Keratinocyte (primary cell): ENCODE data around the gene CLNK. TPM values are rescaled to one million over a fixed set of nuclear protein-coding genes. Genes with fewer than 3 reads are reported as not detected.

Experiments used
- DNase-seq: peaks from one replicate; pipeline ENCODE4 v3.0.0-alpha.2; 2011; ENCODE audit warnings: low read depth, missing footprints, low spot score
- FAIRE-seq: peaks from 2 replicates; lab custom pipeline; 2011; peaks lifted over from hg19 to GRCh38; lab: Jason Lieb, UNC
- H2AFZ ChIP-seq: 2 replicates; pipeline ENCODE4 v1.6.0; 2012; ENCODE audit warnings: low read length, control low read depth, inconsistent platforms; ENCODE audit not compliant: control insufficient read depth
- H3K27ac ChIP-seq: 2 replicates; pipeline ENCODE4 v1.5.1; 2011; ENCODE audit warnings: low read length; ENCODE audit not compliant: control insufficient read depth, insufficient read depth
- H3K27me3 ChIP-seq: 3 replicates; pipeline ENCODE4 v1.6.0; 2011; ENCODE audit warnings: low read length; ENCODE audit not compliant: control insufficient read depth, insufficient read depth; ENCODE audit errors: extremely low read depth
- H3K36me3 ChIP-seq, 2 experiments: 2 replicates in 1 of 2; 3 replicates in 1 of 2; pipeline ENCODE4 v1.5.1; 2011; ENCODE audit warnings: low read length in 2 of 2, mild to moderate bottlenecking in 1 of 2; ENCODE audit not compliant: control insufficient read depth in 2 of 2, insufficient read depth in 2 of 2; ENCODE audit errors: extremely low read depth in 1 of 2
- H3K4me1 ChIP-seq: 3 replicates; pipeline ENCODE4 v1.5.1; 2011; ENCODE audit warnings: low read length; ENCODE audit not compliant: control insufficient read depth, insufficient read depth; ENCODE audit errors: extremely low read depth
- H3K4me2 ChIP-seq: 3 replicates; pipeline ENCODE4 v1.6.0; 2011; ENCODE audit warnings: low read depth, low read length; ENCODE audit not compliant: control insufficient read depth, insufficient read depth; ENCODE audit errors: extremely low read depth
- H3K4me3 ChIP-seq, 3 experiments: fragments of 200-600 bp in 1 of 3; sonication (generic) in 1 of 3; 2 replicates in 2 of 3; 3 replicates in 1 of 3; pipeline ENCODE4 v1.5.1; 2011 to 2016; ENCODE audit warnings: low read length in 3 of 3, mild to moderate bottlenecking in 3 of 3, control low read depth in 2 of 3, inconsistent platforms in 1 of 3, low read depth in 1 of 3, mixed read lengths in 1 of 3, mixed run types in 1 of 3, moderate library complexity in 1 of 3; ENCODE audit not compliant: control insufficient read depth in 2 of 3, insufficient read depth in 2 of 3; ENCODE audit errors: extremely low read depth in 1 of 3
- H3K79me2 ChIP-seq: 2 replicates; pipeline ENCODE4 v1.6.0; 2012; ENCODE audit warnings: low read length; ENCODE audit not compliant: control insufficient read depth, insufficient read depth
- H3K9ac ChIP-seq: 3 replicates; pipeline ENCODE4 v1.6.0; 2011; ENCODE audit warnings: low read length; ENCODE audit not compliant: control insufficient read depth, insufficient read depth; ENCODE audit errors: extremely low read depth
- H3K9me1 ChIP-seq: 3 replicates; pipeline ENCODE4 v1.6.0; 2011; ENCODE audit warnings: low read length; ENCODE audit not compliant: control insufficient read depth, insufficient read depth; ENCODE audit errors: extremely low read depth
- H3K9me3 ChIP-seq: 2 replicates; pipeline ENCODE4 v1.5.1; 2012; ENCODE audit warnings: low read depth, low read length; ENCODE audit not compliant: control insufficient read depth
- H4K20me1 ChIP-seq: 3 replicates; pipeline ENCODE4 v1.6.0; 2011; ENCODE audit warnings: low read length; ENCODE audit not compliant: control insufficient read depth, insufficient read depth; ENCODE audit errors: extremely low read depth
- CTCF ChIP-seq, 3 experiments: IDR thresholded peaks in 1 of 3; conservative IDR thresholded peaks in 1 of 3; optimal IDR thresholded peaks in 1 of 3; 2 replicates in 2 of 3; 3 replicates in 1 of 3; pipeline versions ENCODE3 to v1.5.1; 2011; ENCODE audit warnings: low read length in 3 of 3, mild to moderate bottlenecking in 3 of 3, moderate library complexity in 2 of 3, control low read depth in 1 of 3, inconsistent platforms in 1 of 3; ENCODE audit not compliant: insufficient read depth in 2 of 3; ENCODE audit errors: extremely low read depth in 1 of 3
- EZH2 ChIP-seq: IDR thresholded peaks from one replicate; pipeline ENCODE4 v1.6.1; 2012; ENCODE audit warnings: inconsistent platforms, mild to moderate bottlenecking, low read length, moderate library complexity
- dilution Hi-C: fragments of 300-500 bp; cut with MboI; formaldehyde crosslinking; loops from one replicate; pipeline ENCODE4 v1.7.0; 2020; ENCODE audit warnings: low sequenced_read_pairs; ENCODE audit not compliant: extremely low pct_ligation_motif_present
- polyA plus RNA-seq, 5 experiments: library from polyadenylated mRNA; depleted of rRNA in 3 of 5; stranded (reverse) in 3 of 5; stranded (forward) in 1 of 5; unstranded in 1 of 5; fragments of >200 nt; gene quantifications; 1 replicate in 1 of 5; 2 replicates in 3 of 5; 3 replicates in 1 of 5; pipeline versions ENCODE4 v1.2.1 to v1.2.3, GENCODE V29; 2011 to 2012; ENCODE audit warnings: missing spikeins in 2 of 5, low read depth in 1 of 5, low replicate concordance in 1 of 5

Gene CLNK
- polyA plus RNA-seq, 1 donor (not counting 4 experiments of a cell fraction or from before 2014, with no cell fraction given), result not detected

GRCh38 chr4:10535912-10536311 lies 148.7 kb downstream of the CLNK start:
- Histone ChIP-seq H3K27ac (no peak overlapping the region), H3K9me1 (no peaks in the 10 kb centered on the region), H3K9ac (no peak overlapping the region), H3K9me3 (no peaks in the 10 kb centered on the region), H4K20me1 (no peaks in the 10 kb centered on the region), H3K79me2 (no peaks in the 10 kb centered on the region), H3K4me3 (no peak overlapping the region), H3K4me2 (no peak overlapping the region), H3K36me3 (no peaks in the 10 kb centered on the region), H2AFZ (no peak overlapping the region), H3K27me3 (no peaks in the 10 kb centered on the region), H3K4me1 (no peaks in the 10 kb centered on the region)
- DNase-seq (no peak), FAIRE-seq (no peak)
- dilution Hi-C loops, result loop anchor here (5.0 kb wide), 1 partner anchor 389 kb away; no protein-coding TSS in a partner anchor
- TF ChIP-seq EZH2 (no peak), CTCF (optimal IDR thresholded peaks at IDR 0.05 in 1 of 3, IDR thresholded peaks at IDR 0.05 in 1 of 3, conservative IDR thresholded peaks at IDR 0.05 in 1 of 3; ENCODE audit: extremely low read depth in 1 of 3, insufficient read depth in 2 of 3, low read length in 3 of 3) (no peak)

DNA sequence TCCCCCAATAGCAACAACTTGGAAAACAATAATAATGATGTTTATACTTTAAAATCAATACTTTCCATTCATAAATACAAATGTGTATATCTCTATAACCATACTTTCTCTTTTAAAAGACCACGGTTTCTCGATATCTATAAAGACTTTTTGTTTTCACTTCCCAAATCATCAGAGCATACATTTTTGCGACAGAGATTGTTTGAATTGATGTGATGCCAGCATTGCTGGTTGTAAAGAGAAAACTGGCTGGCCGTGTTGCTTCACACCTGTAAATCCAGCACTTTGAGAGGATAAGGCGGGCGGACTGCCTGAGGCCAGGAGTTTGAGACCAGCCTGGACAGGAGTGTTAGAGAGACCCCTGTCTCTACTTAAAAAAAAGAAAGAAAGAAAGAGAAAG lies 149.7 kb downstream of the CLNK start:
- Histone ChIP-seq H3K9ac (no peak overlapping the region), H3K4me3 (no peak overlapping the region), H3K4me2 (no peak overlapping the region), H3K9me1 (no peaks in the 10 kb centered on the region), H3K27ac (no peak overlapping the region), H3K36me3 (no peaks in the 10 kb centered on the region), H3K9me3 (no peaks in the 10 kb centered on the region), H3K79me2 (no peaks in the 10 kb centered on the region), H2AFZ (no peak overlapping the region), H3K27me3 (no peaks in the 10 kb centered on the region), H4K20me1 (no peaks in the 10 kb centered on the region), H3K4me1 (peaks cover 5% of the 10 kb centered on the region)
- dilution Hi-C loops, result loop anchor here (5.0 kb wide), 1 partner anchor 388 kb away; no protein-coding TSS in a partner anchor
- DNase-seq (no peak), FAIRE-seq (no peak)
- no peak for TF ChIP-seq EZH2
- no peak for TF ChIP-seq CTCF (optimal IDR thresholded peaks at IDR 0.05 in 1 of 3, IDR thresholded peaks at IDR 0.05 in 1 of 3, conservative IDR thresholded peaks at IDR 0.05 in 1 of 3; ENCODE audit: extremely low read depth in 1 of 3, insufficient read depth in 2 of 3, low read length in 3 of 3)
